ENCODE measurements around the gene NPC1L1. TPM values are rescaled to one million over a fixed set of nuclear protein-coding genes. Genes with fewer than 3 reads are reported as not detected.

NPC1L1 gene
- total and polyA plus RNA-seq, 2 experiments from 2014 or later = 20.6 to 25.8 TPM

GRCh38 chr7:44470628-44471245, 70.4 kb downstream of the NPC1L1 start:
- peak overlapping the region; percentile 16 for H3K4me2 ChIP-seq
- no peaks in the 10 kb centered on the region for H3K36me3 ChIP-seq (replicated peaks; ENCODE audit: insufficient read depth, low read depth)
- peaks cover 91% of the 10 kb centered on the region for H3K79me2 ChIP-seq
- H3K4me3 ChIP-seq = no peak overlapping the region
- peak overlapping the region; percentile 42 for H3K27ac ChIP-seq
- peaks cover 2% of the 10 kb centered on the region for H4K20me1 ChIP-seq (ENCODE audit: insufficient read depth, poor library complexity, severe bottlenecking)
- peaks cover 32% of the 10 kb centered on the region for H3K4me1 ChIP-seq (ENCODE audit: insufficient read depth)
- H3K27me3 ChIP-seq = no peaks in the 10 kb centered on the region
- WGBS (ENCODE audit: low lambda C conversion rate, missing lambda C conversion rate) = 86% methylated on average over 5 of the region's 5 CpGs
- no peak for DNase-seq (ENCODE audit: low spot score)
- H3K9me3 ChIP-seq (ENCODE audit: low read depth) = no peaks in the 10 kb centered on the region
- H3K9me2 ChIP-seq (replicated peaks; ENCODE audit: insufficient read depth) = no peaks in the 10 kb centered on the region
- H2AFZ ChIP-seq = no peak overlapping the region
- TF ChIP-seq EZH2phosphoT487 (IDR thresholded peaks at IDR 0.05; ENCODE audit: low read depth, severe bottlenecking, unreplicated experiment) (no peak), CTCF (IDR thresholded peaks at IDR 0.05; ENCODE audit: poor library complexity) (no peak), EZH2 (IDR thresholded peaks at IDR 0.05; ENCODE audit: borderline replicate concordance) (no peak)

- Histone ChIP-seq H3K27ac (peak overlapping the region; percentile 42), H3K79me2 (peaks cover 91% of the 10 kb centered on the region), H3K9me2 (replicated peaks; ENCODE audit: insufficient read depth) (no peaks in the 10 kb centered on the region), H2AFZ (no peak overlapping the region), H3K27me3 (no peaks in the 10 kb centered on the region), H3K36me3 (replicated peaks; ENCODE audit: insufficient read depth, low read depth) (no peaks in the 10 kb centered on the region), H4K20me1 (ENCODE audit: insufficient read depth, poor library complexity, severe bottlenecking) (peaks cover 2% of the 10 kb centered on the region), H3K4me2 (peak overlapping the region; percentile 16), H3K9me3 (ENCODE audit: low read depth) (no peaks in the 10 kb centered on the region), H3K4me3 (no peak overlapping the region), H3K4me1 (ENCODE audit: insufficient read depth) (peaks cover 32% of the 10 kb centered on the region)
- 72% methylated on average over 2 of the region's 2 CpGs for WGBS (ENCODE audit: low lambda C conversion rate, missing lambda C conversion rate)
- no peak for DNase-seq (ENCODE audit: low spot score)
- TF ChIP-seq EZH2 (IDR thresholded peaks at IDR 0.05; ENCODE audit: borderline replicate concordance) (no peak), CTCF (IDR thresholded peaks at IDR 0.05; ENCODE audit: poor library complexity) (no peak), EZH2phosphoT487 (IDR thresholded peaks at IDR 0.05; ENCODE audit: low read depth, severe bottlenecking, unreplicated experiment) (no peak)
These were observed 71.0 kb downstream of the NPC1L1 start for GRCh38 chr7:44470135-44470479.

- no peak overlapping the region for H2AFZ ChIP-seq
- H4K20me1 ChIP-seq (ENCODE audit: insufficient read depth, poor library complexity, severe bottlenecking) = peaks cover 2% of the 10 kb centered on the region
- peaks cover 32% of the 10 kb centered on the region for H3K4me1 ChIP-seq (ENCODE audit: insufficient read depth)
- no peaks in the 10 kb centered on the region for H3K36me3 ChIP-seq (replicated peaks; ENCODE audit: insufficient read depth, low read depth)
- no peak overlapping the region for H3K4me2 ChIP-seq
- no peaks in the 10 kb centered on the region for H3K27me3 ChIP-seq
- 82% methylated on average over 4 of the region's 4 CpGs for WGBS (ENCODE audit: low lambda C conversion rate, missing lambda C conversion rate)
- peaks cover 91% of the 10 kb centered on the region for H3K79me2 ChIP-seq
- H3K27ac ChIP-seq = peak overlapping the region; percentile 42
- H3K4me3 ChIP-seq = no peak overlapping the region
- TF ChIP-seq EZH2 (IDR thresholded peaks at IDR 0.05; ENCODE audit: borderline replicate concordance) = no peak
- TF ChIP-seq CTCF (IDR thresholded peaks at IDR 0.05; ENCODE audit: poor library complexity) = no peak
- no peak for TF ChIP-seq EZH2phosphoT487 (IDR thresholded peaks at IDR 0.05; ENCODE audit: low read depth, severe bottlenecking, unreplicated experiment)
- no peak for DNase-seq (ENCODE audit: low spot score)
- no peaks in the 10 kb centered on the region for H3K9me3 ChIP-seq (ENCODE audit: low read depth)
- no peaks in the 10 kb centered on the region for H3K9me2 ChIP-seq (replicated peaks; ENCODE audit: insufficient read depth)
These were observed 71.5 kb downstream of the NPC1L1 start for GRCh38 chr7:44469461-44470134.

Measured in hepatocyte (in vitro differentiated cells).